NCI-H2171 treated with DMSO at 0.1 percent for 48 hours (cell line): ENCODE measurements around the gene CANT1.

Experiments
- DNase-seq: peaks from one replicate; lab custom pipeline; 2025; lab: John Stamatoyannopoulos, UW

The CANT1 gene

DNA sequence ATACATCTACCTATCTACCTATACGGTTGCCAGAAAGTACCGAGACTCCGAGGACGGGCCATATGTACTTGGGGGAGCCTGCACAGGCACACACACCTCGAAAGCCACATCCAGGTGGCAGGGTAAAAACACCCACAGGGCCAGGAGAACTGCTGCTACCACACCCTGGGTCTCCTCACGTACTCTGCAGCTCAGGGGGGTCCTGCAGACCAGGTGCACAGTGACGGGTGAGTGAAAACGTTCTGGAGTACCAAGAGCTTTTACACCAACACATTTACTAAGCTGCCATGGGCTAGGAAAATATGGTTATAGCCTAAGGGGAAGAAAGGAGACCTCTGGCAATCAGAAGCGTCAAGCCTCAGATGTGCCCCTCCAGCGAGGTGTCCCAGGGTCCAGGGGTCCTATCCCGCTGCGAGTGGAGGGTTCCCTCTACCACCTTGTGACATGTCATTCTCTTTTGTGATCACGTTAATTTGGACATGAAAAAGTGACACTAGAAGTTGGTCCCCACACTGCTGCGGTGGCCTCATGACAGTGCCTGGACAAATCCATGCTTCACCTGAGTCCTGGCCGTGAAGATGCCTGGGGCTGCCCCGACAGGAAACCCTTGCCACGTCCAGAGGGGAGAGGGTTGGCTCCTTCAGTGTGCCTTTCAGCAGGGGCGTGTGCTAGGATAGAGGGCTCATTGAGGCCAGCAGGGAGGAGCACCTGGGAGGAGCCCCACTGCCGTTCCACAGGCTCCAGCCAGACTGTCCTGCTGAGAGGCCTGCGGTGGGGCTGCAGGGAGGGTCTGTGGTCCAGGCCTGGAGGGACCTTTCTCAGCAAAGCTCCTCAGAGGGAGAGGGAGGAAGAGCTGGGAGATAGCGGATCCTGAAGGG is 1.8 kb downstream of the CANT1 start:
- no peak for DNase-seq

DNA sequence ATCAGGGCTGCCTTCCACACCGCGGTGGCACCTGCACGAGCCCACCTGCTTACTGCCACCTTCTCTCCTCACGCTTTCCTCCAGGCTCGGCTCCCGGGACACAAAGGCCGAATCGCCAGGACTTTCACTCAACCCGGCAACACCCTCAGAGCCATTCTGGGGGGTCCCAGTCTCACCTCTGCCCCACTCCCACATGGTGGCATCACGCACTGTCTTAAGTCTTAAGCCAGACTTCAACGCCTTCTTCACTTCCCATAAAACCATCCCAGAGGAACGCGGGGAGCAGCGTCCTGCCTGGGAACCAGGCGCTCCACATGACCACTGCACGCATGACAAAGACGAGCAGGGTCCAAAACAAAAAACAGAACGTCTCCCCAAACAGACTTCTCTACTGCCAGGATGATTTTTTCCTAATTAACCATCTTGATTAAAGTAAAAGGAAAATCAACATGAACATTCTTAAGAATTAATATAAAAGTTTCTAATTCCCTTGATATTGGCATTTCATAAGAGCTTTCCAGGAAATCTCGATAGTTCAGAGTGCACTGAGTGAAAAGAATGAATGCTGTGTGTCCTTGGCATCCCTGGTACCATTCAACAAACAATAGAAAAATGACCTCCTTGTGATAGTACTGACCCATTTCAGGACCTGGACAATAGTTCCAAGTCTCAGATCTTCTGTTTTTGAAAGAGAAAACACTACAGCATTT is 2.6 kb downstream of the CANT1 start:
- no peak for DNase-seq

GRCh38 chr17:79006046-79006445 is 3.5 kb downstream of the CANT1 start:
- no peak for DNase-seq

- peak; percentile 88 for DNase-seq
Observed at GRCh38 chr17:79005063-79005861, 4.3 kb downstream of the CANT1 start.

GRCh38 chr17:79003661-79004411 is 5.7 kb downstream of the CANT1 start:
- DNase-seq = no peak

- no peak for DNase-seq
Observed at GRCh38 chr17:79002796-79003593, 6.6 kb downstream of the CANT1 start.

GRCh38 chr17:79002291-79002690 is 7.3 kb downstream of the CANT1 start:
- DNase-seq = no peak

- no peak for DNase-seq
Observed at GRCh38 chr17:79001190-79002020, 8.2 kb downstream of the CANT1 start.

DNA sequence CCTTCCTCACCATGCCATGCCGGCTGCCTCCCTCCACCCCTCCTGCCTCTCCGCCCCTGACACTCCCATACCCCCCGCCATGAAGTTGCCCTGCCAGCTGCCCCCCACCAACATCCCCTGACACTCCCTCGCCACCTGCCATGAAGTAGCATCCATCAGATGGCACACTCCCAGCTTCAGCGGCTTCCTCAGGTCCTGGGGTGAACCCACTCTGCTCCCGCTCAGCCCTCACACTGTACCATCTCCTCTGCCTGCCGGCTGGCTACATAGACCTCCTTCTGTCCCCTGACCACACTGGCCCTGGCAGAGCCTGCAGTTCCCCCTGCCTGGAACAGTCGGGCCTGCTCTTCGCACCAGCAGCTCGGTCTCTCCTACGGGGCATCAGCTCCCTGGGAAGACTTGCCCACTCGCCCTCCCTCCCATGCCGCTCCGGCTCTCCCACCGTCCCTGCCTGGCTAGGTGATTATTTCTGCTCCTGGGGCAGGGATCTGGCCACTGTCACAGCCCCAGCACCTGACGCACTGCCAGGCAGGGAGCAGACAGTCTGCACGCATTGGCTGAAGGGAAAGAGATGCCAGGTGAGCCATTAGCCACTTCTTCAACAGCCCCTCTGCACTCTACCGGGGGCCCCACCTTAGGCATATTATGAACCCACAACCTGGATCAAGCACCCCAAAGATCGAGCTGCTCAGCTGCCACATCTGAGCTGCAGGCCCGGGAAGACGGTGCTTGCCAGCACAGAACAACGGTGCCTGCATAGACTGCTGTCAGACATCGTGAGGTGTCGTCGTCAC is 9.0 kb downstream of the CANT1 start:
- DNase-seq = peak; percentile 64

DNA sequence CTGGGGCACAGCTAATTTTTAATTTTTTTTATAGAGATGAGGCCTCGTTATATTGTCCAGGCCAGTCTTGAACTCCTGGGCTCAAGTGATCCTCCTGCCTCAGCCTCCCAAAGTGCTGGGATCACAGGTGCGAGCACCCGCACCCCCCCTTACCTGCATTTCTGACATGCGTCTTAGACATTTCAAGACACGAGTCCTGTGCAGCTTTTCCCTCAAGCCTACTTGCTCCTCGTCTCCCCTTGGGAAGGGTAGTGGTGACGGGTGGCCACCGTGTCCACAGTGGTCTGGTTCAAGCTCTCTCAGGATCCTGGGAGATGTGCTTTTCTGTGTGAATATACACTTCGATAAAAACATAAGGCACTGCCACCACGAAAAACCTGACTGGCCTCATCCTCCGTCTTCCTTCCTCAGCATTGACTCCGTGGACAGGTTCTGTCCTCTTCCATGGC is 9.6 kb downstream of the CANT1 start:
- DNase-seq = no peak

GRCh38 chr17:78999056-78999768 is 10.4 kb downstream of the CANT1 start:
- no peak for DNase-seq

- DNase-seq = no peak
Observed at GRCh38 chr17:78998311-78999055, 11.1 kb downstream of the CANT1 start.

DNA sequence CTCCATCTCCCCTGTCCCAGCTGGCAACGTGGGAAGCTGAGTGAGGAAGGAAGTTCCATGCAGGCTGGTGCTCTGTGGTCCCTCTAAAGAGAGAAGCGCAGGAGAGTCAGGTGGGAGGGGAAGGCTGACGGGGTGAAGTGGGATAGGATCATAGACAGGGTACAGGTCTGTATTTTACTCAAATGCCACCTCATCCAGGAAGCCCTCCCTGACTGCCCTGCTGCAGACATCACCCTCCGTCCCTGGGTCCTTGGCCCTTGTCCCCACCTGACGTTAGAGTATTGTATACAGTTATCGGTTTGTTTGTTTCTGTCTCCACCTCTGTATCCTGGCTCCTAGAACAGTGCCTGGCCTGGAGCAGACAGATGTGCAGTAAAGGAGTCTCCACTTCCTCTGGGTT is 11.7 kb downstream of the CANT1 start:
- no peak for DNase-seq

DNA sequence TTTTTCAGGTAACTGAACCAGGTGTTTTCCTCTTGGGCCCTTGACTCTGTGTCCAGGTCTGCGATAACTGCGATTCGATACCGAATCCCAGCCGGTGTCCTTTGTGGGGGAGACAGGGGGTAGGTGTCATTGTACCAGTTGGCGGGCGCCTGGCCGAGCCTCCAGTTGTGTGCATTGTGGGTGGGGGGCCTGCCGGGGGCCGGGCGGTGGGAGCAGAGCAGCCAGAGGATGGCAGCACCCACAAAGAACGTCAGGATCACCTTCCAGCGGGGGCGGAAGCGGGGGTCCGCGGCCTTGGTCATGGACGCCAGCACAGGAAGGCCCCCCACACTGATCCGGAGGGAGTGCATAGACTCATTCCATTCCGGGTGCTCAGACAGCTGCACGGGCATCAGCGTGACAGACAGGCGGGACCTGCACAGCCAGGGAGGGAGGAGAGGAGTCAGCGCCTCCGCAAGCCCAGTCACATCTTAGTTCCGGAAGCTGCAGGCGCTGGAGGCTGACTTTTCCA is 12.3 kb downstream of the CANT1 start:
- no peak for DNase-seq

- DNase-seq = no peak
Observed at GRCh38 chr17:78996781-78997201, 12.8 kb downstream of the CANT1 start.

DNA sequence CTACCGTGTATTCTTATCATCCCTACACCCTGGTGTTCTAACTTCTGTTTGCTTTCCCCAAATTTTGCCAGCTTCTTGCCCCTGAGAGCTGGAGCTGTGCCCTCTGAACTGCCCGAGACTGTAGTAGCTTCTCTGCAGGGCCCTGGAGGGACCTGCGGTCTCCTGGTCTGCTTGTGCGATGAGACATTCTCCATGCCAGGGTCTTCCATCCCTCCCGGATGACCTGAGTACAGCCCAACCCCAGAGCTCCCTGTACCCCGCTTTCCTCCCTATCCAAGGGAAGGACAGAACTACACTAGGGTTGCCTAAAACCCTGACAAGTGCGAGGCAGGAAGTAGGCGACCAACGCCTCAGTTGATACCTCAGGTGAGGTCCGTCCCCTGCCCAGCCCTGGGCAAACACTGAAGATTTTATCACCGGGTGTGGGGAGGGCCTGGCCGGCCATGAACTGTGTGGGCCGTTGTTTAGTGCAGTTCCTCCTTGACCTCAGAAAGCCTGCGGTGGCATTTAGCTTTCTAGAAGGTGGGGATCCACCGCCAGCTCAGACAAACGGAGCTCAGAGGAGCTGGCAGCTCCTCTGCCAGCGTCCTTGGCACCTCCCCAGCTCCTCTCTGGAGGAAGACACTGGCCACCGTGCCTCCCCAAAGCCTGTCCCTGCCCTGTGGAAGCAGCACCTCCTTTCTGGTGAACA is 13.7 kb downstream of the CANT1 start:
- DNase-seq = no peak
